ENCODE results near the gene C2CD5.

- TF ChIP-seq CTCF (IDR thresholded peaks at IDR 0.05; ENCODE audit: insufficient read depth, low read length, poor library complexity, severe bottlenecking) (no peak), EZH2phosphoT487 (conservative IDR thresholded peaks at IDR 0.05; ENCODE audit: low read length) (no peak)
Observed at GRCh38 chr12:22588817-22589216, 44.5 kb upstream of the C2CD5 start.

Data from SU-DHL-6 (cell line).